ENCODE measurements around the gene TREM2.

Gene TREM2

GRCh38 chr6:41182069-41183034 is 19.4 kb upstream of the TREM2 start:
- DNase-seq, result peak; percentile 49

- DNase-seq, result no peak
Observed at GRCh38 chr6:41181566-41181965, 18.6 kb upstream of the TREM2 start.

GRCh38 chr6:41179163-41179562 is 16.2 kb upstream of the TREM2 start:
- DNase-seq, result no peak

- no peak for DNase-seq
Observed at GRCh38 chr6:41177695-41178094, 14.8 kb upstream of the TREM2 start.

GRCh38 chr6:41177287-41177686 is 14.4 kb upstream of the TREM2 start:
- no peak for DNase-seq

GRCh38 chr6:41176189-41176588 is 13.3 kb upstream of the TREM2 start:
- DNase-seq, result no peak

- no peak for DNase-seq
Observed at GRCh38 chr6:41175084-41175483, 12.2 kb upstream of the TREM2 start.

GRCh38 chr6:41174610-41175009 is 11.7 kb upstream of the TREM2 start:
- no peak for DNase-seq

- no peak for DNase-seq
Observed at GRCh38 chr6:41171908-41172307, 9.0 kb upstream of the TREM2 start.

- DNase-seq, result no peak
Observed at GRCh38 chr6:41170547-41171160, 7.7 kb upstream of the TREM2 start.

- no peak for DNase-seq
Observed at GRCh38 chr6:41167173-41167963, 4.5 kb upstream of the TREM2 start.

- DNase-seq, result no peak
Observed at GRCh38 chr6:41164551-41165120, 1.7 kb upstream of the TREM2 start.

GRCh38 chr6:41163419-41163717 is 452 bp upstream of the TREM2 start:
- DNase-seq, result no peak

GRCh38 chr6:41161851-41162552 is 914 bp downstream of the TREM2 start:
- DNase-seq, result no peak

GRCh38 chr6:41161380-41161779 is 1.5 kb downstream of the TREM2 start:
- no peak for DNase-seq

- no peak for DNase-seq
Observed at GRCh38 chr6:41160933-41161332, 2.0 kb downstream of the TREM2 start.

GRCh38 chr6:41159415-41160082 is 3.4 kb downstream of the TREM2 start:
- DNase-seq, result no peak

GRCh38 chr6:41157323-41157722 is 5.6 kb downstream of the TREM2 start:
- DNase-seq, result no peak

GRCh38 chr6:41156771-41157170 is 6.1 kb downstream of the TREM2 start:
- DNase-seq, result no peak

- no peak for DNase-seq
Observed at GRCh38 chr6:41156001-41156400, 6.9 kb downstream of the TREM2 start.

- DNase-seq, result no peak
Observed at GRCh38 chr6:41155132-41155805, 7.6 kb downstream of the TREM2 start.
